HepG2 (cell line): ENCODE data around the gene CACNA2D3. TPM values are rescaled to one million over a fixed set of nuclear protein-coding genes. Genes with fewer than 3 reads are reported as not detected.

ENCODE experiments used
- BRD4 ChIP-seq: sonication (generic); formaldehyde crosslinking; IDR thresholded peaks from 2 replicates; pipeline ENCODE4 v1.4.0; 2020; ENCODE audit warnings: missing genetic modification reagents
- ISL2 ChIP-seq: sonication (generic); formaldehyde crosslinking; IDR thresholded peaks from 2 replicates; pipeline ENCODE4 v1.5.0; 2020; ENCODE audit warnings: missing genetic modification reagents
- JUN ChIP-seq: sonication (generic); formaldehyde crosslinking; IDR thresholded peaks from 2 replicates; pipeline ENCODE4 v1.4.0; 2020; ENCODE audit warnings: mild to moderate bottlenecking, missing genetic modification reagents
- RFXAP ChIP-seq: sonication (generic); formaldehyde crosslinking; IDR thresholded peaks from 2 replicates; pipeline ENCODE4 v1.4.0; 2020; ENCODE audit warnings: missing genetic modification reagents, borderline replicate concordance
- SIN3A ChIP-seq: IDR thresholded peaks from 2 replicates; pipeline ENCODE4 v1.6.1; 2011; ENCODE audit warnings: low read depth, mild to moderate bottlenecking, control low read depth, low read length, borderline replicate concordance
- SPEN ChIP-seq: sonication (generic); formaldehyde crosslinking; IDR thresholded peaks from 2 replicates; pipeline ENCODE4 v1.5.1; 2020; ENCODE audit warnings: low read depth, mild to moderate bottlenecking, missing genetic modification reagents
- THRA ChIP-seq: sonication (generic); formaldehyde crosslinking; IDR thresholded peaks from 2 replicates; pipeline ENCODE4 v1.4.0; 2020; ENCODE audit warnings: missing genetic modification reagents, borderline replicate concordance
- TSC22D2 ChIP-seq: sonication (generic); formaldehyde crosslinking; IDR thresholded peaks from 2 replicates; pipeline ENCODE4 v1.5.1; 2020; ENCODE audit warnings: missing genetic modification reagents, mild to moderate bottlenecking, borderline replicate concordance
- ZNF230 ChIP-seq: sonication (generic); formaldehyde crosslinking; IDR thresholded peaks from 2 replicates; pipeline ENCODE4 v1.4.0; 2020; ENCODE audit warnings: mild to moderate bottlenecking, missing genetic modification reagents
- ZNF784 ChIP-seq: sonication (generic); formaldehyde crosslinking; IDR thresholded peaks from 2 replicates; pipeline ENCODE4 v1.5.1; 2020; ENCODE audit warnings: missing genetic modification reagents, mild to moderate bottlenecking, borderline replicate concordance
- ZNF800 ChIP-seq: sonication (generic); formaldehyde crosslinking; IDR thresholded peaks from 2 replicates; pipeline ENCODE4 v1.4.0; 2020; ENCODE audit warnings: missing genetic modification reagents
- polyA plus RNA-seq, 8 experiments: library from polyadenylated mRNA; depleted of rRNA in 3 of 8; stranded (reverse) in 7 of 8; unstranded in 1 of 8; fragments of >200 nt; fragmentation: Illumina TruSeq in 4 of 8; extraction: Trizol in 4 of 8; gene quantifications; 2 replicates each; pipeline versions ENCODE4 v1.2.1 to v1.2.3, GENCODE V29; 2011 to 2016; ENCODE audit warnings: low read depth in 4 of 8, missing spikeins in 1 of 8, mixed read lengths in 1 of 8; ENCODE audit not compliant: insufficient read depth in 1 of 8
- total RNA-seq, 5 experiments: library from RNA; depleted of rRNA; stranded (reverse); fragments of >200 nt; fragmentation: Illumina TruSeq; extraction: Trizol; gene quantifications; 2 replicates each; pipeline ENCODE4 v1.2.3, GENCODE V29; 2016; ENCODE audit warnings: low read depth in 1 of 5

Gene CACNA2D3
- total and polyA plus RNA-seq, 2 of the 13 experiments (the other 11 are each of a cell fraction or from before 2014, with no cell fraction given): not detected

- TF ChIP-seq TSC22D2 (CRISPR knock-in tag) (no peak), JUN (CRISPR knock-in tag) (no peak), ZNF784 (CRISPR knock-in tag) (no peak), ZNF230 (CRISPR knock-in tag) (no peak), RFXAP (CRISPR knock-in tag) (no peak), SIN3A (no peak), ISL2 (CRISPR knock-in tag) (no peak), SPEN (CRISPR knock-in tag) (no peak), THRA (CRISPR knock-in tag) (no peak), ZNF800 (CRISPR knock-in tag) (no peak), BRD4 (CRISPR knock-in tag) (no peak)
Observed at GRCh38 chr3:54537506-54537905, 415.2 kb downstream of the CACNA2D3 start (continued).
